PC-9 (cell line): ENCODE data around the gene HOXC12. TPM values are rescaled to one million over a fixed set of nuclear protein-coding genes. Genes with fewer than 3 reads are reported as not detected.

Source experiments
- BruUV-seq: library from RNA; stranded (reverse); fragments of 400-500 nt; replicated peaks from 2 replicates; lab custom pipeline; 2021; lab: Mats Ljungman, UMichigan
- CTCF ChIA-PET: fragments of 300-600 bp; sonication (Branson Sonifier 250); formaldehyde crosslinking; loops from one replicate; lab custom pipeline; 2022; ENCODE audit warnings: antibody characterized with exemption; lab: Charles Lee
- POLR2A ChIA-PET: fragments of 300-600 bp; sonication (Branson Sonifier 250); formaldehyde crosslinking; loops from one replicate; lab custom pipeline; 2022; ENCODE audit warnings: antibody characterized with exemption; ENCODE audit not compliant: unreplicated experiment; lab: Charles Lee
- DNase-seq, 2 experiments: peaks; one replicate each; pipeline versions ENCODE4 v3.0.0 to v3.0.0-alpha.2; 2015 to 2022; ENCODE audit warnings: mixed read lengths in 1 of 2
- H2AFZ ChIP-seq: fragments of 200-600 bp; sonication (generic); 2 replicates; pipeline ENCODE4 v1.8.1; 2017; ENCODE audit warnings: antibody characterized with exemption
- H3F3A ChIP-seq: fragments of 200-600 bp; sonication (generic); 2 replicates; pipeline ENCODE4 v1.8.1; 2017; ENCODE audit warnings: antibody characterized with exemption, mild to moderate bottlenecking, low read depth; ENCODE audit not compliant: insufficient read depth
- H3K27ac ChIP-seq: fragments of 200-600 bp; sonication (generic); 2 replicates; pipeline ENCODE4 v1.6.1; 2016; ENCODE audit warnings: mixed run types
- H3K27me3 ChIP-seq: fragments of 200-600 bp; sonication (generic); 2 replicates; pipeline ENCODE4 v1.6.1; 2016; ENCODE audit warnings: low read depth, mixed run types; ENCODE audit not compliant: insufficient read depth
- H3K36me3 ChIP-seq: fragments of 200-600 bp; sonication (generic); 2 replicates; pipeline ENCODE4 v1.6.1; 2016; ENCODE audit warnings: low read depth, mixed run types
- H3K4me1 ChIP-seq: fragments of 200-600 bp; sonication (generic); replicated peaks from 2 replicates; pipeline ENCODE4 v1.6.1; 2016; ENCODE audit warnings: mixed run types; ENCODE audit not compliant: insufficient read depth
- H3K4me2 ChIP-seq: fragments of 200-600 bp; sonication (generic); 2 replicates; pipeline ENCODE4 v1.6.1; 2017; ENCODE audit warnings: mixed run types
- H3K4me3 ChIP-seq: fragments of 200-600 bp; sonication (generic); 2 replicates; pipeline ENCODE4 v1.6.1; 2016; ENCODE audit warnings: mixed run types
- H3K79me2 ChIP-seq: fragments of 200-600 bp; sonication (generic); 2 replicates; pipeline ENCODE4 v1.6.1; 2017; ENCODE audit warnings: low read depth, mixed run types
- H3K9me2 ChIP-seq: fragments of 200-600 bp; sonication (generic); 2 replicates; pipeline ENCODE4 v1.8.1; 2017; ENCODE audit warnings: mild to moderate bottlenecking; ENCODE audit not compliant: insufficient read depth
- H3K9me3 ChIP-seq: fragments of 200-600 bp; sonication (generic); 2 replicates; pipeline ENCODE4 v1.8.1; 2016; ENCODE audit warnings: low read depth; ENCODE audit not compliant: insufficient read depth
- H4K20me1 ChIP-seq: fragments of 200-600 bp; sonication (generic); 2 replicates; pipeline ENCODE4 v1.8.1; 2017; ENCODE audit not compliant: insufficient read depth
- CTCF ChIP-seq: fragments of 200-600 bp; sonication (generic); conservative IDR thresholded peaks from 2 replicates; pipeline ENCODE4 v1.6.1; 2017; ENCODE audit warnings: mixed run types, antibody characterized with exemption, mild to moderate bottlenecking, moderate library complexity
- EZH2 ChIP-seq: fragments of 200-600 bp; sonication (generic); IDR thresholded peaks from 2 replicates; pipeline ENCODE4 v1.8.0; 2017; ENCODE audit warnings: antibody characterized with exemption, low read depth
- intact Hi-C: fragments of 100-400 bp; cut with micrococcal nuclease; formaldehyde crosslinking; loops from one replicate; pipeline ENCODE4 v1.10.0; 2022; ENCODE audit not compliant: unreplicated experiment
- total RNA-seq: library from RNA; stranded (reverse); gene quantifications from 2 replicates; pipeline ENCODE4 v1.2.3, GENCODE V29; 2021

HOXC12 gene
- total RNA-seq, 1 experiment from 2014 or later, result 0.24 TPM

- Histone ChIP-seq H3K4me1 (peaks cover 10% of the 10 kb centered on the region), H3F3A (no peaks in the 10 kb centered on the region), H3K27ac (no peak overlapping the region), H4K20me1 (no peaks in the 10 kb centered on the region; the same call in 1 of the 2 replicates), H3K4me2 (no peak overlapping the region), H3K9me2 (no peaks in the 10 kb centered on the region), H3K9me3 (no peaks in the 10 kb centered on the region), H3K79me2 (no peaks in the 10 kb centered on the region), H3K36me3 (no peaks in the 10 kb centered on the region), H3K4me3 (no peak overlapping the region), H3K27me3 (no peaks in the 10 kb centered on the region), H2AFZ (no peak overlapping the region)
- DNase-seq, result no peak
- no peak for TF ChIP-seq EZH2
- TF ChIP-seq CTCF, result no peak
- intact Hi-C loops, result no loop called here
- ChIA-PET CTCF (no interaction called here), POLR2A (no interaction called here)
- no TSS peak for BruUV-seq
These were observed 8.3 kb downstream of the HOXC12 start for GRCh38 chr12:53963005-53963404.

GRCh38 chr12:53963434-53964314 is 9.0 kb downstream of the HOXC12 start:
- no peaks in the 10 kb centered on the region for H3K36me3 ChIP-seq
- intact Hi-C loops, result no loop called here
- no peak overlapping the region for H3K4me2 ChIP-seq
- H3K4me3 ChIP-seq, result no peak overlapping the region
- no TSS peak for BruUV-seq
- H3K27me3 ChIP-seq, result no peaks in the 10 kb centered on the region
- no peaks in the 10 kb centered on the region for H3K9me3 ChIP-seq
- H4K20me1 ChIP-seq, result no peaks in the 10 kb centered on the region; the same call in 1 of the 2 replicates
- H3F3A ChIP-seq, result no peaks in the 10 kb centered on the region
- H2AFZ ChIP-seq, result no peak overlapping the region
- TF ChIP-seq CTCF (no peak), EZH2 (no peak)
- ChIA-PET POLR2A (no interaction called here), CTCF (no interaction called here)
- no peak for DNase-seq
- H3K4me1 ChIP-seq, result peaks cover 10% of the 10 kb centered on the region
- H3K9me2 ChIP-seq, result no peaks in the 10 kb centered on the region
- H3K27ac ChIP-seq, result no peak overlapping the region
- no peaks in the 10 kb centered on the region for H3K79me2 ChIP-seq

- no TSS peak for BruUV-seq
- CTCF ChIA-PET, result no interaction called here
These were observed 9.6 kb downstream of the HOXC12 start for GRCh38 chr12:53964315-53964713.

More at GRCh38 chr12:53964315-53964713, 9.6 kb downstream of the HOXC12 start:
- Histone ChIP-seq H3K4me3 (no peak overlapping the region), H4K20me1 (no peaks in the 10 kb centered on the region; the same call in 1 of the 2 replicates), H3K9me3 (no peaks in the 10 kb centered on the region), H3F3A (no peaks in the 10 kb centered on the region), H2AFZ (no peak overlapping the region), H3K27ac (no peak overlapping the region), H3K9me2 (no peaks in the 10 kb centered on the region), H3K36me3 (no peaks in the 10 kb centered on the region), H3K4me2 (no peak overlapping the region), H3K4me1 (peaks cover 10% of the 10 kb centered on the region), H3K79me2 (no peaks in the 10 kb centered on the region), H3K27me3 (no peaks in the 10 kb centered on the region)
- TF ChIP-seq EZH2, result no peak
- no peak for TF ChIP-seq CTCF
- intact Hi-C loops, result no loop called here
- POLR2A ChIA-PET, result no interaction called here
- no peak for DNase-seq
